A673 (cell line): Measurements from ENCODE around the gene ARSB. TPM values are rescaled to one million over a fixed set of nuclear protein-coding genes. Genes with fewer than 3 reads are reported as not detected.

Experiments used
- BruUV-seq: library from RNA; stranded (reverse); fragments of 400-500 nt; replicated peaks from 2 replicates; lab custom pipeline; 2021; lab: Mats Ljungman, UMichigan
- CTCF ChIA-PET: fragments of 300-600 bp; sonication (Branson Sonifier 250); formaldehyde crosslinking; loops from one replicate; lab custom pipeline; 2022; ENCODE audit warnings: antibody characterized with exemption; lab: Charles Lee
- POLR2A ChIA-PET: fragments of 300-600 bp; sonication (Branson Sonifier 250); formaldehyde crosslinking; loops from one replicate; lab custom pipeline; 2022; ENCODE audit warnings: antibody characterized with exemption; ENCODE audit not compliant: low non-redundant PET; lab: Charles Lee
- DNase-seq: peaks from one replicate; pipeline ENCODE4 v3.0.0-alpha.2; 2015; ENCODE audit warnings: low spot score
- H3K27ac ChIP-seq: fragments of 200-600 bp; sonication (generic); 2 replicates; pipeline ENCODE4 v1.5.1; 2016; ENCODE audit warnings: mixed run types, low read depth, mild to moderate bottlenecking, mixed read lengths, antibody characterized with exemption, low read length; ENCODE audit not compliant: poor library complexity, severe bottlenecking
- H3K27me3 ChIP-seq: fragments of 200-600 bp; sonication (generic); replicated peaks from 2 replicates; pipeline ENCODE4 v1.6.1; 2017; ENCODE audit warnings: mixed run types, low read depth, mild to moderate bottlenecking, mixed read lengths, antibody characterized with exemption, low read length; ENCODE audit not compliant: insufficient read depth, poor library complexity
- H3K36me3 ChIP-seq: fragments of 200-600 bp; sonication (generic); 2 replicates; pipeline ENCODE4 v1.6.1; 2016; ENCODE audit warnings: mixed run types, mild to moderate bottlenecking, mixed read lengths, antibody characterized with exemption, low read length; ENCODE audit not compliant: insufficient read depth, poor library complexity, severe bottlenecking
- H3K4me1 ChIP-seq: fragments of 200-600 bp; sonication (generic); 2 replicates; pipeline ENCODE4 v1.6.1; 2017; ENCODE audit warnings: mixed run types, mild to moderate bottlenecking, mixed read lengths, antibody characterized with exemption, low read length; ENCODE audit not compliant: insufficient read depth, poor library complexity, severe bottlenecking
- H3K4me3 ChIP-seq: fragments of 200-600 bp; sonication (generic); 2 replicates; pipeline ENCODE4 v1.5.1; 2016; ENCODE audit warnings: low read depth, mixed run types, mild to moderate bottlenecking, mixed read lengths, low read length; ENCODE audit not compliant: poor library complexity, severe bottlenecking
- H3K9me3 ChIP-seq: fragments of 200-600 bp; sonication (generic); 2 replicates; pipeline ENCODE4 v1.6.1; 2016; ENCODE audit warnings: mixed run types, low read depth, mild to moderate bottlenecking, mixed read lengths, antibody characterized with exemption, low read length; ENCODE audit not compliant: poor library complexity, severe bottlenecking
- EZH2 ChIP-seq: fragments of 200-600 bp; sonication (generic); IDR thresholded peaks from 2 replicates; pipeline ENCODE4 v1.6.1; 2017; ENCODE audit warnings: borderline replicate concordance, low read depth, mild to moderate bottlenecking, mixed read lengths, antibody characterized with exemption, low read length; ENCODE audit not compliant: poor library complexity, severe bottlenecking
- intact Hi-C: fragments of 100-400 bp; cut with micrococcal nuclease; formaldehyde crosslinking; loops from one replicate; pipeline ENCODE4 v1.10.0; 2022; ENCODE audit not compliant: unreplicated experiment
- total RNA-seq: library from RNA; stranded (reverse); gene quantifications from 2 replicates; pipeline ENCODE4 v1.2.3, GENCODE V29; 2021
- TF ChIP-seq, protein P1 (sequence below): fragments of 300-800, 200-600 bp; sonication (generic); conservative IDR thresholded peaks from 2 replicates; pipeline ENCODE4 v1.5.1; 2017; ENCODE audit warnings: low read depth, mild to moderate bottlenecking, antibody characterized with exemption, low read length, moderate library complexity, mixed read lengths

ARSB gene
- total RNA-seq, 1 experiment from 2014 or later: 16.8 TPM

DNA sequence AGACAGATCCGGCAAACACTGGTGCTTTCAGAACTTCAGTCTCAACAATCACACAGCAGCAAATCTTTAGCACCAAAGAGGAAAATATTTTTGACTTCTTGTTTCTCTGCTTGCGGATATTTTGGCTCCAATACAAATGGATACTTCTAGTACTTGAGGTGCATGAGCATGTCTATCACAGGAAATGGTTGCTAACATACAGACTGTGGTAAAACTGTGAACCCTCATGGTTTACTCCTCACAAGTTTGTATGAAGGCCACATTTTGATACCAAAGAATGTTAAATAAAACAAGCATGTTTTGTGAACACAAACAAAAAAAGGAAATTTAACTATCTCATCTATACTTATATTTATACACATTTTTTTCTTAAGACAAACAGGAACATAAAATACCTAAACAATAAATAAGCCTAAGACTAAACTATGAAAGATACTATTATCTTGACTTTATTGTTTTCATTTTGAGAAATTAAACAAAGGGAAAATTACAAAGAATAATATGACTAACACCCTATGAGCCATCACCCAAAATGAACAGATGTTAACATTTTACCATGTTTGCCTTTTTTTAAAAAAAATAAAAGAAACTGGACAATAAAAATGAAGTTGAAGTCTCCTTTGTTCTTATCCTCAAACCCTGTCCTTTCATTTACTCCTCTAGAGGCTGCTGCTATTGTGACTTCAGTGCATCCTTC is 201.5 kb downstream of the ARSB start:
- Histone ChIP-seq H3K4me3 (no peak overlapping the region), H3K27ac (no peak overlapping the region), H3K4me1 (peaks cover 16% of the 10 kb centered on the region), H3K9me3 (no peaks in the 10 kb centered on the region), H3K36me3 (no peaks in the 10 kb centered on the region), H3K27me3 (no peaks in the 10 kb centered on the region)
- no TSS peak for BruUV-seq
- intact Hi-C loops: no loop called here
- TF ChIP-seq, protein P1, sequence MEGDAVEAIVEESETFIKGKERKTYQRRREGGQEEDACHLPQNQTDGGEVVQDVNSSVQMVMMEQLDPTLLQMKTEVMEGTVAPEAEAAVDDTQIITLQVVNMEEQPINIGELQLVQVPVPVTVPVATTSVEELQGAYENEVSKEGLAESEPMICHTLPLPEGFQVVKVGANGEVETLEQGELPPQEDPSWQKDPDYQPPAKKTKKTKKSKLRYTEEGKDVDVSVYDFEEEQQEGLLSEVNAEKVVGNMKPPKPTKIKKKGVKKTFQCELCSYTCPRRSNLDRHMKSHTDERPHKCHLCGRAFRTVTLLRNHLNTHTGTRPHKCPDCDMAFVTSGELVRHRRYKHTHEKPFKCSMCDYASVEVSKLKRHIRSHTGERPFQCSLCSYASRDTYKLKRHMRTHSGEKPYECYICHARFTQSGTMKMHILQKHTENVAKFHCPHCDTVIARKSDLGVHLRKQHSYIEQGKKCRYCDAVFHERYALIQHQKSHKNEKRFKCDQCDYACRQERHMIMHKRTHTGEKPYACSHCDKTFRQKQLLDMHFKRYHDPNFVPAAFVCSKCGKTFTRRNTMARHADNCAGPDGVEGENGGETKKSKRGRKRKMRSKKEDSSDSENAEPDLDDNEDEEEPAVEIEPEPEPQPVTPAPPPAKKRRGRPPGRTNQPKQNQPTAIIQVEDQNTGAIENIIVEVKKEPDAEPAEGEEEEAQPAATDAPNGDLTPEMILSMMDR: no peak
- no peak for TF ChIP-seq EZH2
- ChIA-PET POLR2A (no interaction called here), CTCF (no interaction called here)
- DNase-seq: no peak

GRCh38 chr5:78782728-78783127 is 202.4 kb downstream of the ARSB start:
- Histone ChIP-seq H3K9me3 (no peaks in the 10 kb centered on the region), H3K4me3 (no peak overlapping the region), H3K36me3 (no peaks in the 10 kb centered on the region), H3K27ac (no peak overlapping the region), H3K4me1 (peaks cover 19% of the 10 kb centered on the region), H3K27me3 (no peaks in the 10 kb centered on the region)
- TF ChIP-seq, protein P1: no peak
- TF ChIP-seq EZH2: no peak
- DNase-seq: no peak
- BruUV-seq: no TSS peak
- intact Hi-C loops: no loop called here
- CTCF ChIA-PET: no interaction called here
- POLR2A ChIA-PET: no interaction called here

DNA sequence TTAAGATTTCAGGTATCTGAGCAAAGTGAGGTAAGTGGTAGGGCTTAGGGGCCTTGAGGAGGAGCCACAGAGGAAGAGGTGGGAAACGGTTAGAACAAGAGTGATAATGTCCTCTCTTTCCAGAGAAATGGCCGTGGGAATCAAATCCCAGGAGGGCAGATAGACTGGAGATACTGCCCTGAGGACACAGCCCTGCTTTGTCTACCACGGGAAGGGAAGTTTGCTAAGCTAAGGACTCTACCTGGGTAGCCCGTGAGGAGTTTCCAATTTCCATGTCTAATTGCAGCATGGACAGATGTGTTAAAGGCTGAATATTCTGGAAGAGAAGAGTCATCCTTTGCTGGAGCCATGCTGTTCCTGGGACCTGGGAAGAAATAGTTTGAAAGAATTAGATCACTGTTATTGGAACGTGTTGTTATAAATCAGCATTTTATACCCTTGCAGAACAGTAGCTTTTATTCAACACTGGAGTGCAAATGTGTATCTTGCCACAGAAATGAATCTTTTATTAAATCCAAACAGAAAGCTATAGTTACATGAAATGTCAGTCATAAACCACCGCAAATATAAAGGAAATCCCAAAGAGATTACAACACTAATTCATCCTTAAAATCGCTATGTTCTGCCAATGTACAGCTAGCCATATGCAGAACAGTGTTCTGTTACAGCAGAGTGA is 203.4 kb downstream of the ARSB start:
- POLR2A ChIA-PET: no interaction called here
- BruUV-seq: no TSS peak
- DNase-seq: no peak
- peaks cover 19% of the 10 kb centered on the region for H3K4me1 ChIP-seq
- H3K9me3 ChIP-seq: no peaks in the 10 kb centered on the region
- no peaks in the 10 kb centered on the region for H3K27me3 ChIP-seq
- no peak for TF ChIP-seq EZH2
- TF ChIP-seq, protein P1: no peak
- CTCF ChIA-PET: no interaction called here
- H3K4me3 ChIP-seq: no peak overlapping the region
- intact Hi-C loops: no loop called here
- H3K36me3 ChIP-seq: no peaks in the 10 kb centered on the region
- H3K27ac ChIP-seq: no peak overlapping the region
